MM.1S (cell line): ENCODE measurements around the gene KLHL25.

ENCODE experiments used
- EZH2 ChIP-seq: fragments of 300-600 bp; sonication (generic); optimal IDR thresholded peaks from 2 replicates; pipeline ENCODE3; 2017; ENCODE audit warnings: low read depth, mild to moderate bottlenecking, antibody characterized with exemption, low read length, mixed read lengths
- EZH2phosphoT487 ChIP-seq: fragments of 300-600 bp; sonication (generic); IDR thresholded peaks from 2 replicates; pipeline ENCODE4 v1.6.1; 2018; ENCODE audit warnings: antibody characterized with exemption, low read length
- TF ChIP-seq, protein P1 (sequence below): fragments of 300-600 bp; sonication (generic); IDR thresholded peaks from 2 replicates; pipeline ENCODE4 v1.5.1; 2016; ENCODE audit warnings: antibody characterized with exemption, low read length, mixed read lengths

GRCh38 chr15:85750319-85751290 lies 44.1 kb downstream of the KLHL25 start:
- TF ChIP-seq, protein P1, sequence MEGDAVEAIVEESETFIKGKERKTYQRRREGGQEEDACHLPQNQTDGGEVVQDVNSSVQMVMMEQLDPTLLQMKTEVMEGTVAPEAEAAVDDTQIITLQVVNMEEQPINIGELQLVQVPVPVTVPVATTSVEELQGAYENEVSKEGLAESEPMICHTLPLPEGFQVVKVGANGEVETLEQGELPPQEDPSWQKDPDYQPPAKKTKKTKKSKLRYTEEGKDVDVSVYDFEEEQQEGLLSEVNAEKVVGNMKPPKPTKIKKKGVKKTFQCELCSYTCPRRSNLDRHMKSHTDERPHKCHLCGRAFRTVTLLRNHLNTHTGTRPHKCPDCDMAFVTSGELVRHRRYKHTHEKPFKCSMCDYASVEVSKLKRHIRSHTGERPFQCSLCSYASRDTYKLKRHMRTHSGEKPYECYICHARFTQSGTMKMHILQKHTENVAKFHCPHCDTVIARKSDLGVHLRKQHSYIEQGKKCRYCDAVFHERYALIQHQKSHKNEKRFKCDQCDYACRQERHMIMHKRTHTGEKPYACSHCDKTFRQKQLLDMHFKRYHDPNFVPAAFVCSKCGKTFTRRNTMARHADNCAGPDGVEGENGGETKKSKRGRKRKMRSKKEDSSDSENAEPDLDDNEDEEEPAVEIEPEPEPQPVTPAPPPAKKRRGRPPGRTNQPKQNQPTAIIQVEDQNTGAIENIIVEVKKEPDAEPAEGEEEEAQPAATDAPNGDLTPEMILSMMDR, result no peak
- no peak for TF ChIP-seq EZH2
- no peak for TF ChIP-seq EZH2phosphoT487
